NCI-H1092 treated with DMSO at 0.1 percent for 48 hours (cell line): ENCODE results near the gene SLC1A2.

Experiments used
- DNase-seq: peaks from one replicate; lab custom pipeline; 2025; lab: John Stamatoyannopoulos, UW

SLC1A2 gene

GRCh38 chr11:35348898-35349687, 70.3 kb downstream of the SLC1A2 start:
- no peak for DNase-seq

DNA sequence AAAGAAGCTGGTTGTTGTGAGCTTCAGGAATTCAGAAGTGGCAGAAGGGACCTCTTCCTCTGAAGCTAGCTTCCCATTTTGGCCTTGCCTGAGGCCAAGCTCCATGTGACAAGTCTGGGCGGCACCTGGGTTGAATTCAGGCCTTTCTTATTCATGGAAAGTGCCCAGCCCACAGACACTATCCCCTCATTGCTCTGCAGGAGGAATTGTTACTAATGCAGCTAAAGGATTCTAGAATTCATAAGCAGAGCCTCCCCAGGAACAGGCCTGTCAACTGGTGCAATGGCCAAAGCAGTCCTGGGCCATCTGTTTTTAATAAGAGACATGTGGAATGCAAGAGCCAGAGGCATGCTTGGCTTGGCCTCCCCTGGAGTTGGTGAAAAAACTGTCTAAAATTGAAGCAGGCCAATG, 71.4 kb downstream of the SLC1A2 start:
- DNase-seq = no peak

DNA sequence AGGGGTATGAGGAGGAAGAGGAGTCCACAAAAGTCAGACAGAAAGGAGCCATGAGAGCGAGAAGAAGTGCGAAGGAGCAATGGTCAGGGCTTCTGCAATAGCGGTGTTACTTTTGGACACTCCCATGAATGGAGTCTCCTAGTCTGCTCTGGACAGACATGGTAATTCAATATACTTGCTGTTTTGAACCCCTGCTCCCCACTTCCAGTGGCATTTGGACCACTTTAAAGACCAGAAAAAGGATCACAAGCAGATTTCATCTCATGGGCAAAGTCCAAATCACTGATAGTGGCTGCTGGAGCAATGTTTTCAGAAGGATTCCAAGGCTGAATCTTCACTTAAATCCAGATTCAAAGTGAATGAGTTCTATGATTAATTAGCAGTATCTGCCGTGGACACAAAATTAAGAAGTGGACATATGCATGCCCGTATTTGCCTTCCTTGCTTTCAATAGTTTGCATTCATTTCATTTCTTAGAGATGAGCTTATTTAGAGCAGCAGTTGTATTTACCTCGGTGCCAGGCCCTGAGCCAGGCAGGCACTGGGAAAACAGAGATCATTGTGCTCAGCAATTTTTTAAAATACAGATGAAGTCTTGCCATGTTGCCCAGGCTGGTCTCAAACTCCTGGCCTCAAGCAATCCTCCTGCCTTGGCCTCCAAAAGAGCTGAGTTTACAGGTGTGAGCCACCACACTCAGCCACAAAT, 72.0 kb downstream of the SLC1A2 start:
- no peak for DNase-seq

GRCh38 chr11:35346472-35347156, 72.7 kb downstream of the SLC1A2 start:
- DNase-seq = no peak

DNA sequence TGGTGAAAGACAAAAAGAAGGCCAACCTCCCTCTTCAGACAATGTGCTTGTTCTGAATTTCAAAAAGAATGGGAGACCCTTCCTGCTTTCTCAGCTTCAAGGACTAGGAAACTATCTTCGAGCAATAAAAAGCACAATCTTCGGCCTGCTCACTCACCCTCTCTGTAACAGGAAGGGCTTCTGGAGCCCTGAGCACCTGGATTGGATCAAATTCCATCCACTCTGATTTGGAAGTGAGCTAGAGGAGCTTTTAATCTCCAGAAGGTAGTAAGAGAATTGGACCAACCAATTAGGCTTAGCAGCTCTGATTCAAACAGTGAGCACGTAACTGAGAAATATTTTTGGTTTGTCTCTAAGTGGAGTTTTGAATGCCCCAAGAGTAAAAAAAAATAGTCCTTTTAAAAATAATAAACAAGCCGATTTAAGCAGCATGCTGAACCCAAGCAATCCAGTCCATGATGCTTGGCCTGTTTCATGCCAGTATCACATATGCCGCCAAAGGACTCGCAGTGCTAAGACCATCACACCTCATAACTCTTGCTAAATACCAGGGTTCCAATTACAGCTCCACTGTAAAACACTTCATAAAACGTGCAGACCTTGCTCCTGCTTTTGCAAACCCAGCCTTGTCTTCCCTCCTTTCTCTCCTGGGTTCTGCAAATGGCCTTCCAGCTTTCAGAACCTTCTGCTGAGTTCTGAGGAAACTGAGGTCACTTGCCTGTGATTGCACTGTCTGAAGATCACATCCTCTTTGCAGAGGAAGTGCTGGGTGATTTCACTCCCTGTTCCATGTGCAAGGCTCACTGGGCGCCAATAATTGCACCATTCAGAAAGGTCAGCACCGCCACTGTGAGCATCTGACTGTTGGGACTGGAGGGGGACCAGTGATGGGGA, 74.4 kb downstream of the SLC1A2 start:
- no peak for DNase-seq

DNA sequence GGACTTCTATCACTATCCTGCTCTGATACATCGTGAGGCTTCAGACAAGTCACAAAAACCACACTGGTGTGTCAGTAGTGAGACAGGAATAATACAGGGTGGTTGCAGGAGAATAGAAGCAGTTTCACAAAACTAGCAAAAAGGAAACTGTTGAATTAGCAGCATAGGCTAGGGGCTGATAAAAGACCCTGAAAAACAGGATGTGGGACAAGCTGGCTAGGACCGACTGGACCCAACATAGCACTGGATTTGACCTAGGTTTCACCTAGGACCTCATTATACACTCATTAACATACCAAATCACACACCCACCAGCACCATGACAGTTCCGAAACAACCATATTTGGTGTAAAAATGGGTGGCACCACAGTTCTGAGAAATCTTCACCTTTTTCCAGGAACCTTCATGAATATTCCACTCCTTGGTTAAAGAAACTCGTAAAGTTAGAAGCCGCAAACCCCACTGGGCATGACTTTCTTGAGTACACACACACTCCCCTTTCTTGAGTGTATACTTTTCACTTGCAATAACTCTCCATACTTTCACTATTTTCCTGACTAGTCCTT, 76.2 kb downstream of the SLC1A2 start:
- DNase-seq = no peak

- no peak for DNase-seq
These were observed 78.6 kb downstream of the SLC1A2 start for GRCh38 chr11:35340715-35341114.

- no peak for DNase-seq
These were observed 79.3 kb downstream of the SLC1A2 start for GRCh38 chr11:35340071-35340470.

- DNase-seq = no peak
These were observed 80.4 kb downstream of the SLC1A2 start for GRCh38 chr11:35338921-35339320.

- no peak for DNase-seq
These were observed 81.4 kb downstream of the SLC1A2 start for GRCh38 chr11:35337914-35338305.

DNA sequence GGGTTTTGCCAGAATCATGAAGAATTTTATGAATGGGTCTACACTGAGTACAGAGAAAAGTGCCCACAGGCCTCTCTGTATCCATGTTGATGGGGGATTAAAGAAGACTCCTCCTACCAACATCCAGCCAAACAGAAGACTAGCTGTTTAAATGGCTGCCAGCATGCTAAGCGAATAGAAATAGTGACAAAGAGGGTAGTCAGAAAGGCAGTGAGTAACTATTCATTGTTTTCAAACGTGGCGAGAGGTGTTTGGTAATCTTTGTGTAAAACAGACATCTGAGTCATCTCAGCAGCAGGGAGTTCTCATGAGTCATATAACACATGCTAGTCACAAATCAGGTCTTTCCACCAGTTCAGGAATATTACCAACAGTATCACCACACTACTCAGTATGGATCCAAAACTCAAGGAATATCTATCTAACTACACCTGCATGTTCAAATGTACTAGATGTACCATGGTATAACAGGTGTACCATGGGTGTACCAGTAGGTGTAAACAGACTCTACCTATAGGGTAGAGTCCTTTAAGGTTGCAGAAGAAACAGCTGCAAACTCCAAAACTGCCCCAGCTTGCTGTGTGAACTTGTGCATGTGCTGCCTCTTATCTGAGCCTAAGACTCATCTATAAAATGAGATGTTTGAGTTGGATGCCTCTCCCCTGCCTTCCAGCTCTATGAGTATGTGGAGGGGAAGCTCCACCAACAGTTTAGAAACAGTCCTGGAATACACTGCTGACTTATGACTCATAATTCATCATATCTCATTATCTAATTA, 82.0 kb downstream of the SLC1A2 start:
- DNase-seq = no peak

DNA sequence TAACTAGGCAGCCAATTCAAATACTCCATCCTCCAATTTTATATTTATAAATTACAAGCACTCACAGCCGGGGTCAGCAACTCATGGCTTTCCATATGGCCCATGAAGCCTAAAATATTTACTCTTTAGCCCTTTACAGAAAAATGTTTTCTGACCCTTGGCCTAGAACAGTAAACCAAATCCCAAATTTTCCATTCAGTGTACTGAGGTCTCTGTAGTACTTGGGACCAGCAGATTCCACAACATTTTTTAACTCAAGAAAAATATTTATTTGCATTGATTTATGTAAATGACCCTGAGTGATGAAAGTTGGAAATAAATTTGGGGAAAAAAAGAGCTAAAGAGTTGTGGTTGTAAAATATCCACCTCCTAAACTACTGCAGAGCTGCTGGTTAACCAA, 82.6 kb downstream of the SLC1A2 start:
- DNase-seq = no peak

GRCh38 chr11:35335226-35335625, 84.1 kb downstream of the SLC1A2 start:
- DNase-seq = no peak

GRCh38 chr11:35334385-35335090, 84.8 kb downstream of the SLC1A2 start:
- DNase-seq = no peak

- no peak for DNase-seq
These were observed 86.8 kb downstream of the SLC1A2 start for GRCh38 chr11:35332524-35332923.

DNA sequence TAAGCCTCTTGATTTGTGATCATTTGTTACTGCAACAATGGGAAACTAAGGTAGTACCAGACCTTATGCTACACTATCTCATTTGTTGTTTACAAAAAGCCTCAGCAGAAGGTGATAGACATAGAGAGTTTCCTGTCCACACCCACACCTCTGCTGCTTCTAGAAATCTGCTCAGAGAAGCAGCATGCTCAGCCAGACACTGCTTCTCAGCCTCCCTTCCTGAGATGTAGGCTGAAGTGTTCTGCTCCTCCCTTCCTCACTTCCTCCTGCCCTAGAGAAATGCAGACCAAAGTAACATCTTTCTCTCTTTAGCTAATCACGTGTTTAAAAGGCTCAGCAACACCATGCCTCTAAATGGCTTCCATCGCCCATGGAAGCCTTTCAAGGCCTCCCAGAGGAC, 88.4 kb downstream of the SLC1A2 start:
- no peak for DNase-seq

GRCh38 chr11:35330156-35330889, 89.0 kb downstream of the SLC1A2 start:
- DNase-seq = no peak

DNA sequence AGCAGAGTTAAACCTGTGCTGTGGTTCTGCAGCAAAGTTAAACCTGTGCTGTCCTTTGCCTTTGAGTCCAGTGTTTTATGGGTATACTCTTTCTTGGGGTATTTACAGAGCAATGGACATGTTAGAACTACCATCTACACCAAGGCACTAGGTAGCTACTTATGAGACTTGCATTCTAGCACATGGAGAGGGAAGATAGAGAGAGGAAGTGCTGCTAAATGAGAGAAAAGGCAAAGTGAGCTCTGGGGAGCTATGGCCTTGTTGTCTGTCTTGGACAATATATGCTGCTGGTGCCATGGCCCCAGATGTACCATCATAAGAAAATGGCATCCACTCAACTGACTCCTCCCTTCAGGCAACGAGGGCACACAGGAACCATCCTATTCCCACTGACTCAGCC, 91.5 kb downstream of the SLC1A2 start:
- DNase-seq = no peak

- DNase-seq = no peak
These were observed 93.0 kb downstream of the SLC1A2 start for GRCh38 chr11:35326266-35326879.
